Coronary artery (tissue), 2 donors: ENCODE measurements around the gene MCM10.

ENCODE experiments used
- DNase-seq: peaks from one replicate; pipeline ENCODE4 v3.0.0-alpha.2; 2017; ENCODE audit warnings: low spot score
- H3K27ac ChIP-seq, 2 donors: fragments of 200-600 bp; sonication (generic); one replicate each; pipeline ENCODE4 v1.5.1; 2016 to 2019
- H3K4me3 ChIP-seq: fragments of 200-600 bp; sonication (generic); 2 replicates; pipeline ENCODE4 v1.5.1; 2016; ENCODE audit warnings: mild to moderate bottlenecking, moderate library complexity
- TF ChIP-seq, protein P1 (sequence below): fragments of 200-600 bp; sonication (generic); IDR thresholded peaks from one replicate; pipeline ENCODE4 v1.5.1; 2019; ENCODE audit warnings: antibody characterized with exemption

MCM10 gene

GRCh38 chr10:13165177-13165576 lies 3.8 kb downstream of the MCM10 start:
- Histone ChIP-seq H3K27ac (no peak overlapping the region), H3K4me3 (no peak overlapping the region)
- DNase-seq, result no peak
- TF ChIP-seq, protein P1, sequence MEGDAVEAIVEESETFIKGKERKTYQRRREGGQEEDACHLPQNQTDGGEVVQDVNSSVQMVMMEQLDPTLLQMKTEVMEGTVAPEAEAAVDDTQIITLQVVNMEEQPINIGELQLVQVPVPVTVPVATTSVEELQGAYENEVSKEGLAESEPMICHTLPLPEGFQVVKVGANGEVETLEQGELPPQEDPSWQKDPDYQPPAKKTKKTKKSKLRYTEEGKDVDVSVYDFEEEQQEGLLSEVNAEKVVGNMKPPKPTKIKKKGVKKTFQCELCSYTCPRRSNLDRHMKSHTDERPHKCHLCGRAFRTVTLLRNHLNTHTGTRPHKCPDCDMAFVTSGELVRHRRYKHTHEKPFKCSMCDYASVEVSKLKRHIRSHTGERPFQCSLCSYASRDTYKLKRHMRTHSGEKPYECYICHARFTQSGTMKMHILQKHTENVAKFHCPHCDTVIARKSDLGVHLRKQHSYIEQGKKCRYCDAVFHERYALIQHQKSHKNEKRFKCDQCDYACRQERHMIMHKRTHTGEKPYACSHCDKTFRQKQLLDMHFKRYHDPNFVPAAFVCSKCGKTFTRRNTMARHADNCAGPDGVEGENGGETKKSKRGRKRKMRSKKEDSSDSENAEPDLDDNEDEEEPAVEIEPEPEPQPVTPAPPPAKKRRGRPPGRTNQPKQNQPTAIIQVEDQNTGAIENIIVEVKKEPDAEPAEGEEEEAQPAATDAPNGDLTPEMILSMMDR, result no peak

DNA sequence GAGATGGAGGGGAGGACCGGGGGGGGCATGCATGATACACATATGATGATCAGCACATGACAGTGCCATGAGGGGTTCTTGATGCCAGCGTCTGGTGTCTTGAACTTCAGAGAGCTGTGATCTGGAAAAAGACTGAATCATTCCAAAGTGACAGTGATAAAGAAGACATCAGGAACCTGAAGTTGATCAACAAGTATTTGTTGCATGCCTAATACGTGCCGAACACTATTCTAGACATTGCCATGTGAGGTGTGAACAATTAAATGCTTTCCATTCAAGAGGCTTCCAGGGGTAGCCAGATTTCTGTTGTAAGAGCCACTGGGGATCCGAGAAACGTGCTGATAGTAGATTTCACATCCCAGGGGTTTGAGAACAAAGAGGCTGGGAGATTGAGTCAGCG lies 6.2 kb downstream of the MCM10 start:
- Histone ChIP-seq H3K4me3 (no peak overlapping the region), H3K27ac (no peak overlapping the region)
- TF ChIP-seq, protein P1, result no peak
- DNase-seq, result no peak

- no peak for DNase-seq
- H3K27ac ChIP-seq, result no peak overlapping the region
- TF ChIP-seq, protein P1, result no peak
- no peak overlapping the region for H3K4me3 ChIP-seq
Observed at GRCh38 chr10:13168781-13169180, 7.4 kb downstream of the MCM10 start.

- TF ChIP-seq, protein P1, result no peak
- no peak for DNase-seq
- Histone ChIP-seq H3K27ac (no peak overlapping the region), H3K4me3 (no peak overlapping the region)
Observed at GRCh38 chr10:13173616-13174015, 12.3 kb downstream of the MCM10 start.

DNA sequence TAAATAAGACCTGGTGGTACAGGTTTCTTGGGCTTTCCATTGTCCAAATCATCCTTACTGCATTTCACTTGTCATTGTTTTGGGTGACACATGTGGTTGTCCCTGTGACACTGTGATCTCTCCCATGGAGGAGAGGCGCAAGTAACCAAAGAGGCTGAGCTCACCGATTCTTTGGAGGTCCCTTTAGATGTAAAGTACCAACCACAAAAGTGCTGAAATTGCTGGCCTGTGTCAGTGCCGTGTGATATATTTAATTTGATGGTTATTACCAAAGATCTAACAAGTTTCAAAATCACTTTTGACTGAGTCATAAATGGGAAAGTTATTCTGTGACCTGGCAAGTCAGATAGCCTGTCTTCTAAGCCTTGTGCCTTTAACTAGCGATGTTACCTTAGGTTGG lies 19.4 kb downstream of the MCM10 start:
- Histone ChIP-seq H3K4me3 (no peak overlapping the region), H3K27ac (no peak overlapping the region)
- DNase-seq, result no peak
- TF ChIP-seq, protein P1, result no peak

DNA sequence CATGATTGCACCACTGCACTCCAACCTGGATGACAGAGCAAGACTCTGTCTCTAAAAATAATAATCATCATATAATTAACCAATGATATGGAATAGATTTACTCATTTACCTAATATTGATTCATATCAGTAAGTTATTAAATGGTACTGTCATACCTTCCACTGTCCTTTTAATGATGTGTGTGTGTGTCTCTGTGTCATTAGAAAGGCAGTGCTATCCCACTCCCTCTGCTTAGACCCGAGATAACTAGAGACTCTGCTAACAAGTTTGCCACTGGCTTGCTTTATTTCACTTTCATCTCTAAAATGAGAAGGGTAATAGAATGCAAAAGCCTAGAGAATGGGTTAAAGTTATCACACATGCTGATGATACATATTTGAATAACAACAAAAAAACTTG lies 21.1 kb downstream of the MCM10 start:
- H3K27ac ChIP-seq, result no peak overlapping the region
- no peak overlapping the region for H3K4me3 ChIP-seq
- DNase-seq, result no peak
- TF ChIP-seq, protein P1, result no peak

GRCh38 chr10:13183625-13184024 lies 22.3 kb downstream of the MCM10 start:
- TF ChIP-seq, protein P1, result no peak
- Histone ChIP-seq H3K4me3 (no peak overlapping the region), H3K27ac (no peak overlapping the region)
- DNase-seq, result no peak
